ENCODE data around the gene FURIN. TPM values are rescaled to one million over a fixed set of nuclear protein-coding genes. Genes with fewer than 3 reads are reported as not detected.
"Not testable (repeated sequence)": the region's sequence is repeated elsewhere in the genome, so short reads cannot be mapped to it uniquely, and the experiment has no call there.

FURIN gene
- polyA plus RNA-seq, 1 donor, result 26.7 TPM

GRCh38 chr15:90870354-90871138 is 2.2 kb downstream of the FURIN start:
- no peak for DNase-seq (ENCODE audit: low read depth)

GRCh38 chr15:90871139-90871715 is 2.8 kb downstream of the FURIN start:
- DNase-seq (ENCODE audit: low read depth), result no peak

GRCh38 chr15:90871716-90872485 is 3.5 kb downstream of the FURIN start:
- DNase-seq (ENCODE audit: low read depth), result no peak

- DNase-seq (ENCODE audit: low read depth), result no peak
Observed at GRCh38 chr15:90872486-90873184, 4.2 kb downstream of the FURIN start.

- no peak for DNase-seq (ENCODE audit: low read depth)
Observed at GRCh38 chr15:90873488-90873997, 5.2 kb downstream of the FURIN start.

- DNase-seq (ENCODE audit: low read depth), result no peak
Observed at GRCh38 chr15:90873998-90874605, 5.7 kb downstream of the FURIN start.

GRCh38 chr15:90874986-90875385 is 6.6 kb downstream of the FURIN start:
- DNase-seq (ENCODE audit: low read depth), result not testable (repeated sequence)

GRCh38 chr15:90875549-90875981 is 7.2 kb downstream of the FURIN start:
- no peak for DNase-seq (ENCODE audit: low read depth)

- DNase-seq (ENCODE audit: low read depth), result no peak
Observed at GRCh38 chr15:90876046-90876445, 7.7 kb downstream of the FURIN start.

GRCh38 chr15:90876512-90877170 is 8.3 kb downstream of the FURIN start:
- no peak for DNase-seq (ENCODE audit: low read depth)

GRCh38 chr15:90877315-90877714 is 8.9 kb downstream of the FURIN start:
- DNase-seq (ENCODE audit: low read depth), result no peak

- no peak for DNase-seq (ENCODE audit: low read depth)
Observed at GRCh38 chr15:90877996-90878395, 9.6 kb downstream of the FURIN start.

- DNase-seq (ENCODE audit: low read depth), result no peak
Observed at GRCh38 chr15:90878660-90879059, 10.3 kb downstream of the FURIN start.

- DNase-seq (ENCODE audit: low read depth), result no peak
Observed at GRCh38 chr15:90879730-90880366, 11.5 kb downstream of the FURIN start.

- DNase-seq (ENCODE audit: low read depth), result no peak
Observed at GRCh38 chr15:90880381-90881145, 12.2 kb downstream of the FURIN start.

GRCh38 chr15:90881181-90881977 is 13.0 kb downstream of the FURIN start:
- DNase-seq (ENCODE audit: low read depth), result no peak

- no peak for DNase-seq (ENCODE audit: low read depth)
Observed at GRCh38 chr15:90881978-90882721, 13.8 kb downstream of the FURIN start.

Data from forelimb muscle (tissue), 1 donor.